Testis (tissue), 3 donors: ENCODE results near the gene CDK5. TPM values are rescaled to one million over a fixed set of nuclear protein-coding genes. Genes with fewer than 3 reads are reported as not detected.

ENCODE experiments used
- DNase-seq: peaks from one replicate; pipeline ENCODE4 v3.0.0-alpha.2; 2019
- H3K27ac ChIP-seq, 2 donors: fragments of 200-600 bp; sonication (generic); one replicate each; pipeline ENCODE4 v1.5.1; 2019
- H3K27me3 ChIP-seq: fragments of 200-600 bp; sonication (generic); one replicate; pipeline ENCODE4 v1.5.1; 2019
- H3K36me3 ChIP-seq: fragments of 200-600 bp; sonication (generic); one replicate; pipeline ENCODE4 v1.5.1; 2017; ENCODE audit warnings: low read depth; ENCODE audit errors: missing control alignments
- H3K4me1 ChIP-seq: fragments of 200-600 bp; sonication (generic); one replicate; pipeline ENCODE4 v1.5.1; 2019
- H3K4me3 ChIP-seq, 2 donors: fragments of 200-600 bp; sonication (generic); one replicate each; pipeline ENCODE4 v1.5.1; 2017 to 2019
- H3K9me3 ChIP-seq: fragments of 200-600 bp; sonication (generic); one replicate; pipeline ENCODE4 v1.5.1; 2017
- POLR2A ChIP-seq: fragments of 450-650 bp; IDR thresholded peaks from one replicate; pipeline ENCODE4 v1.6.1; 2017; ENCODE audit warnings: antibody characterized with exemption, mild to moderate bottlenecking, moderate library complexity
- WGBS, 2 donors: methylation state at CpG; one replicate each; pipeline ENCODE4 v1.1.5; 2018; 5-methylcytosine and 5-hydroxymethylcytosine counted together
- intact Hi-C: fragments of 100-400 bp; cut with DNase I; formaldehyde crosslinking; loops from one replicate; pipeline ENCODE4 v1.15.1; 2023; ENCODE audit warnings: low total_unique reads
- polyA plus RNA-seq: library from polyadenylated mRNA; stranded (reverse); fragments of 350-450 nt; fragmentation: Illumina TruSeq; extraction: RNeasy Lipid Tissue Mini Kit (QIAGEN cat#74804); gene quantifications from one replicate; pipeline ENCODE4 v1.2.3, GENCODE V29; 2014; ENCODE audit warnings: low read depth, low replicate concordance; ENCODE audit not compliant: insufficient read depth
- total RNA-seq, 2 donors: library from RNA; depleted of rRNA; stranded (reverse); fragments of >200 nt; gene quantifications; one replicate each; pipeline ENCODE4 v1.2.3, GENCODE V29; 2016
- TF ChIP-seq, protein P1 (sequence below), 3 experiments: fragments of 450-650 bp in 2 of 3; fragments of 200-600 bp in 1 of 3; sonication (generic) in 1 of 3; IDR thresholded peaks; one replicate each; pipeline ENCODE4 v1.5.1; 2016 to 2019; ENCODE audit warnings: antibody characterized with exemption in 3 of 3, mild to moderate bottlenecking in 2 of 3, moderate library complexity in 1 of 3

CDK5 gene
- total and polyA plus RNA-seq, 3 donors from 2014 or later, result 7.1 to 15.4 (median 10.5) TPM

- no peaks in the 10 kb centered on the region for H3K9me3 ChIP-seq
- H3K27me3 ChIP-seq, result no peaks in the 10 kb centered on the region
- no peak for TF ChIP-seq POLR2A
- TF ChIP-seq, protein P1, sequence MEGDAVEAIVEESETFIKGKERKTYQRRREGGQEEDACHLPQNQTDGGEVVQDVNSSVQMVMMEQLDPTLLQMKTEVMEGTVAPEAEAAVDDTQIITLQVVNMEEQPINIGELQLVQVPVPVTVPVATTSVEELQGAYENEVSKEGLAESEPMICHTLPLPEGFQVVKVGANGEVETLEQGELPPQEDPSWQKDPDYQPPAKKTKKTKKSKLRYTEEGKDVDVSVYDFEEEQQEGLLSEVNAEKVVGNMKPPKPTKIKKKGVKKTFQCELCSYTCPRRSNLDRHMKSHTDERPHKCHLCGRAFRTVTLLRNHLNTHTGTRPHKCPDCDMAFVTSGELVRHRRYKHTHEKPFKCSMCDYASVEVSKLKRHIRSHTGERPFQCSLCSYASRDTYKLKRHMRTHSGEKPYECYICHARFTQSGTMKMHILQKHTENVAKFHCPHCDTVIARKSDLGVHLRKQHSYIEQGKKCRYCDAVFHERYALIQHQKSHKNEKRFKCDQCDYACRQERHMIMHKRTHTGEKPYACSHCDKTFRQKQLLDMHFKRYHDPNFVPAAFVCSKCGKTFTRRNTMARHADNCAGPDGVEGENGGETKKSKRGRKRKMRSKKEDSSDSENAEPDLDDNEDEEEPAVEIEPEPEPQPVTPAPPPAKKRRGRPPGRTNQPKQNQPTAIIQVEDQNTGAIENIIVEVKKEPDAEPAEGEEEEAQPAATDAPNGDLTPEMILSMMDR (IDR thresholded peaks at IDR 0.05), result no peak
- H3K36me3 ChIP-seq, result no peaks in the 10 kb centered on the region
- no peak overlapping the region for H3K4me3 ChIP-seq
- intact Hi-C loops, result no loop called here
- WGBS, 2 donors, result 90 to 93% methylated on average over 8 of the region's 8 CpGs
- H3K4me1 ChIP-seq, result peaks cover 6% of the 10 kb centered on the region
- H3K27ac ChIP-seq, result no peak overlapping the region
- no peak for DNase-seq
Observed at GRCh38 chr7:151016505-151016904, 41.2 kb downstream of the CDK5 start.

GRCh38 chr7:151015967-151016366, 41.7 kb downstream of the CDK5 start:
- H3K9me3 ChIP-seq, result no peaks in the 10 kb centered on the region
- peaks cover 6% of the 10 kb centered on the region for H3K4me1 ChIP-seq
- H3K4me3 ChIP-seq, result no peak overlapping the region
- H3K36me3 ChIP-seq, result no peaks in the 10 kb centered on the region
- intact Hi-C loops, result no loop called here
- no peak for DNase-seq
- no peak for TF ChIP-seq POLR2A
- TF ChIP-seq, protein P1 (IDR thresholded peaks at IDR 0.05), result no peak
- no peak overlapping the region for H3K27ac ChIP-seq
- no peaks in the 10 kb centered on the region for H3K27me3 ChIP-seq
- WGBS, 2 donors, result 87 to 89% methylated on average over 2 to 5 of the region's 5 CpGs

- intact Hi-C loops, result no loop called here
- no peak for TF ChIP-seq POLR2A
- TF ChIP-seq, protein P1 (IDR thresholded peaks at IDR 0.05), result no peak
- H3K9me3 ChIP-seq, result no peaks in the 10 kb centered on the region
- no peak overlapping the region for H3K4me3 ChIP-seq
- DNase-seq, result no peak
- H3K36me3 ChIP-seq, result no peaks in the 10 kb centered on the region
- WGBS, 2 donors, result 72 to 85% methylated on average over 7 to 8 of the region's 8 CpGs
- H3K27me3 ChIP-seq, result no peaks in the 10 kb centered on the region
- H3K27ac ChIP-seq, result no peak overlapping the region
- peaks cover 9% of the 10 kb centered on the region for H3K4me1 ChIP-seq
Observed at GRCh38 chr7:151014950-151015349, 42.7 kb downstream of the CDK5 start.

GRCh38 chr7:151013733-151014497, 43.8 kb downstream of the CDK5 start:
- WGBS, 2 donors, result 41 to 48% methylated on average over 8 to 55 of the region's 55 CpGs
- Histone ChIP-seq H3K4me1 (peaks cover 8% of the 10 kb centered on the region), H3K27ac (no peak overlapping the region), H3K9me3 (no peaks in the 10 kb centered on the region), H3K36me3 (no peaks in the 10 kb centered on the region), H3K27me3 (no peaks in the 10 kb centered on the region), H3K4me3 (peak overlapping the region; percentile 21 to 40)
- DNase-seq, result peak; percentile 91
- intact Hi-C loops, result no loop called here
- no peak for TF ChIP-seq POLR2A
- TF ChIP-seq, protein P1 (IDR thresholded peaks at IDR 0.05), result peak in 1 of 3 experiments; percentile 23

DNA sequence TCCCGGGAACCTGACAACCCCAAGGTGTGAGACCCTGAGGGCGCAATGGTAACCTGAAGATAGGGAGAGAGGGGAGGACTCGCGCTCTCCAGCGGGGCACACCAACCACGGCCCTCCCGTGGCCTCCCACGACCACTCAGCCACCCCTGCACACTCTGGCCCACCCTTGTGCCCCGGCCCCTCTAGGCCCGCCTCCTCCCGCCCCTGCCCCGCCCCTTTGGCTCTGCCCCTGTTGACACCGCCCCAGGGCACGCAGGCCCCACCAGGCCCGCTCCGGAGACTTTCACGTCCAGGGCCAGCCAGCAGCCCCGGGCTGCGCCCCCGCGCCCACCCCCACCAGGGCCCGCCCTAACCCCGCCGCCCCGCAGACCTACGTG, 44.4 kb downstream of the CDK5 start:
- no peaks in the 10 kb centered on the region for H3K36me3 ChIP-seq
- TF ChIP-seq, protein P1 (IDR thresholded peaks at IDR 0.05), result no peak
- no peak for TF ChIP-seq POLR2A
- no peak for DNase-seq
- 39% methylated on average over 26 of the region's 26 CpGs; no CpG with 5 or more reads in 1 of the 2 donors for WGBS, 2 donors
- no peaks in the 10 kb centered on the region for H3K27me3 ChIP-seq
- no peaks in the 10 kb centered on the region for H3K9me3 ChIP-seq
- no peak overlapping the region for H3K27ac ChIP-seq
- H3K4me1 ChIP-seq, result peaks cover 7% of the 10 kb centered on the region
- intact Hi-C loops, result no loop called here
- H3K4me3 ChIP-seq, result peak overlapping the region; percentile 21 to 40
